Measurements from ENCODE around the gene NFE2L3.
"Not testable (repeated sequence)": the region's sequence is repeated elsewhere in the genome, so short reads cannot be mapped to it uniquely, and the experiment has no call there.

GRCh38 chr7:26124775-26125174 lies 27.2 kb upstream of the NFE2L3 start:
- TF ChIP-seq CTCF (conservative IDR thresholded peaks at IDR 0.05; ENCODE audit: low read depth, low read length); EZH2 (IDR thresholded peaks at IDR 0.05; ENCODE audit: borderline replicate concordance, low read depth, low read length, poor library complexity, severe bottlenecking): not testable (repeated sequence)

Measured in A673 (cell line).